Measurements from ENCODE around the gene XKR3. TPM values are rescaled to one million over a fixed set of nuclear protein-coding genes. Genes with fewer than 3 reads are reported as not detected.
"Not testable (repeated sequence)": the region's sequence is repeated elsewhere in the genome, so short reads cannot be mapped to it uniquely, and the experiment has no call there.

XKR3 gene
- total RNA-seq, result not detected in 3 replicates

DNA sequence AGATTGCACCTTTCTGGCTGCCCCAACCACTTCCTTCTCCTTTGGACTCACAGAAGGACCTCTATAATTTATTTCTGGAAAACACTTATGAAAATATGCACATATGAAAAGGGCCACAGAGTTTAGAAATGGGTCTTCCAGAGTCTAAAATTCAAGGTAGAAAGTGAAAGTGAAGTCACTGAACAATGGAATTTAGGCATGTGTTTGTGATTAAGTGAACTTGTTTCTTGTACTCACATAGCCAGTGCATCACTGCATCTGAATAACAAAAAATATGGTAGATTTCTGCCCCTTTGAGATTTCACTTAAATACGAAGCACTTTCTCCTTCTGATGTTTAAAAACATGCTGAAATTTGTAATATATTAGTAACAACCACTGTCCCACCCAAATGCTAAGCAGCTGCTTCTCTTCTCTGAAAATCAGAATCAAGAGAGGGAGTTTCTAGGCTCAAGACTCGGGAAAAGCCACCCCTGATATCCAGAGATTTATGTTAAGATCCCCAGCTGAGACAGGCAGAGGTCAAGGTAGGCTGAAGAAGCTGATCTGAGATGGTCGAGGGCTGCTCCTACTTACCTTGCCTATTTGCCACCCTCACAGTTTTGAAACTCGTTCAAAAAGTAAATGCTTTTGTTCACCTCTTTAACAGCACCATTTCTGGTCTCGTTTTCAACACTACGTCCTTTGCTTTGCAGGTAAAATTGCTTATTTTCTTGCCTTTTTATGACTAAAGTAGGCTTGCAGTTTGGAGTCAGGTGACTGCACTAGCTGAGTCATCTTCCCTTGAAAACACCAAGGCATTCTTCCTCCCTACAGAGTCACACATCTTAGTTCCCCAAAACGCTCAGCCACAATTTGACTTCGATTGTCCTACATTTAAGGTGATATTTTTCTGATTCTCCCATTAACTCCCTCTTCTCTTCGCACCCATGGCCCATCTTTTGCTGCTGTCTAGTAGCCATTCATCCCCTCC lies at the start of gene XKR3:
TSS of gene XKR3 (minus strand) at position 696 of the 972 bp plus-strand sequence. CDS start 17,338 bp downstream, outside the sequence.
- no peak within 1 kb of the TSS for H3K27ac Mint-ChIP-seq
- no peak for DNase-seq (ENCODE audit: low spot score in 2 of 2, unreplicated experiment in 2 of 2)
- H3K27me3 Mint-ChIP-seq (ENCODE audit: low read depth), result no peaks in the 10 kb centered on the region
- no peaks in the 10 kb centered on the region for H3K36me3 Mint-ChIP-seq
- H3K4me3 Mint-ChIP-seq, result no peak within 1 kb of the TSS
- TF ChIP-seq CTCF (IDR thresholded peaks at IDR 0.05; ENCODE audit: unreplicated experiment), result no peak
- H3K9me3 Mint-ChIP-seq, result peaks cover 14% of the 10 kb centered on the region
- H3K4me1 Mint-ChIP-seq, result no peaks in the 10 kb centered on the region

DNA sequence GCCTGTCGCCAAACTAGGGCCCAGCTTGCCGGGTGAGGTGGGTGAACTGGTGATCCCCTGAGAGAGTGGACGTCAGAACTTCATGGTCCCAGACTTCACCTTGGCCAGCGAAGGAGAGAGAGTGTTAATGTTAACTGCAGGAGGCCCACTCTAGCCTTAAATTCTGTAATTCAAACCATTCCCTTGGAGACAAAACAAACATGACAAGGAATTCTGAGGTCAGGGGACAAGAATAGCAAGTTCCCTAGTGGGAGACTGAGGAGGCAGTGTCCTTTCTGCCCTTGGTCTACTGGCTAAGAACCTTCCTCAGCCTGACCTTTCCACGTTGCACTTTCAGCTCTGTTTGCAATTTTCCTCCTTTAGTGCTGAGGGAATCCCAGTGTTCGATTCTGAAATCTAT lies 44.4 kb upstream of the XKR3 start:
- H3K4me3 Mint-ChIP-seq; H3K4me1 Mint-ChIP-seq; DNase-seq (ENCODE audit: low spot score in 2 of 2, unreplicated experiment in 2 of 2); H3K27ac Mint-ChIP-seq; H3K9me3 Mint-ChIP-seq; H3K27me3 Mint-ChIP-seq (ENCODE audit: low read depth); H3K36me3 Mint-ChIP-seq: not testable (repeated sequence)

- no peak for TF ChIP-seq CTCF (IDR thresholded peaks at IDR 0.05; ENCODE audit: unreplicated experiment)
- Mint-ChIP-seq H3K36me3 (no peaks in the 10 kb centered on the region), H3K4me3 (no peak overlapping the region), H3K4me1 (no peaks in the 10 kb centered on the region), H3K27me3 (ENCODE audit: low read depth) (no peaks in the 10 kb centered on the region), H3K9me3 (peaks cover 37% of the 10 kb centered on the region), H3K27ac (no peak overlapping the region)
- DNase-seq (ENCODE audit: low spot score in 2 of 2, unreplicated experiment in 2 of 2), result no peak
These were observed 41.0 kb upstream of the XKR3 start for GRCh38 chr22:16866167-16866566.

DNA sequence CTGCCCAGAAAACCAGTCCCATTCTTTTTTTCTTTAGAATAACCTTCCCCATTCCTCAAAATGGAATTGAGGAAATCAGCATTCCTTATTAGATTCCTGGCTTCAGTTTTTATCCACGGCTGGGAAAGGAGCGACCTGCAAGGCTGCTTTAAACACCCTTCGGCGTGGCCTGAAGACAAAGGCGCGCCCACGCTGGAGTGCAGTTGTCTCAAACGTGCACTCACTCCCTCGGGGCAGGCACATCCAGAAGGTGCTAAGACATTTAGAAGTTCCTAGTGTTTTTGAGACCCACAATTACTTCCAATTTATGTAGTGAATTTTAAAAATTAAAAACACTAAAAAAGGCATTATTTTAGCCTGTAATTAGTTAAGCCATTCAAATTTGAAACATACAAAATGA lies 31.6 kb upstream of the XKR3 start:
- H3K27ac Mint-ChIP-seq; H3K27me3 Mint-ChIP-seq (ENCODE audit: low read depth); H3K4me1 Mint-ChIP-seq; DNase-seq (ENCODE audit: low spot score in 2 of 2, unreplicated experiment in 2 of 2); H3K36me3 Mint-ChIP-seq; H3K4me3 Mint-ChIP-seq: not testable (repeated sequence)
- peaks cover 23% of the 10 kb centered on the region for H3K9me3 Mint-ChIP-seq

DNA sequence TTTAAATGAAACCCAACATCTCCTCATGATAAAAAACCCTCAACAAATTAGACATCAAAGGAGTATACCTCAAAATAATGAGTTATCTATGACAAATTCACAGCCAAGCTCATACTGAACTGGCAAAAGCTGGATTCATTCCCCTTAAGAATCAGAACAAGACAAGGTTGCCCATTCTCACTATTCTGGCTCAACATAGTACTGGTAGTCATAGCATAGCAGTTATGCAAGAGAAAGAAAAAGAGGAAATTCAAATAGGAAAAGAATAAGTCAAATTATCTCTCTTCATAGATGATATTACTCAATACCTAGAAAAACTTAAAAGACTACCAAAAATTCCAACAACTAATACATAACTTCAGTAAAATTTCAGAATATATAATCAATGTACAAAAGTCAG lies 29.4 kb upstream of the XKR3 start:
- DNase-seq (ENCODE audit: low spot score in 2 of 2, unreplicated experiment in 2 of 2), result no peak
- Mint-ChIP-seq H3K4me1 (no peaks in the 10 kb centered on the region), H3K36me3 (no peaks in the 10 kb centered on the region), H3K4me3 (no peak overlapping the region), H3K27ac (no peak overlapping the region), H3K27me3 (ENCODE audit: low read depth) (no peaks in the 10 kb centered on the region), H3K9me3 (peaks cover 22% of the 10 kb centered on the region)
- TF ChIP-seq CTCF (IDR thresholded peaks at IDR 0.05; ENCODE audit: unreplicated experiment), result no peak

DNA sequence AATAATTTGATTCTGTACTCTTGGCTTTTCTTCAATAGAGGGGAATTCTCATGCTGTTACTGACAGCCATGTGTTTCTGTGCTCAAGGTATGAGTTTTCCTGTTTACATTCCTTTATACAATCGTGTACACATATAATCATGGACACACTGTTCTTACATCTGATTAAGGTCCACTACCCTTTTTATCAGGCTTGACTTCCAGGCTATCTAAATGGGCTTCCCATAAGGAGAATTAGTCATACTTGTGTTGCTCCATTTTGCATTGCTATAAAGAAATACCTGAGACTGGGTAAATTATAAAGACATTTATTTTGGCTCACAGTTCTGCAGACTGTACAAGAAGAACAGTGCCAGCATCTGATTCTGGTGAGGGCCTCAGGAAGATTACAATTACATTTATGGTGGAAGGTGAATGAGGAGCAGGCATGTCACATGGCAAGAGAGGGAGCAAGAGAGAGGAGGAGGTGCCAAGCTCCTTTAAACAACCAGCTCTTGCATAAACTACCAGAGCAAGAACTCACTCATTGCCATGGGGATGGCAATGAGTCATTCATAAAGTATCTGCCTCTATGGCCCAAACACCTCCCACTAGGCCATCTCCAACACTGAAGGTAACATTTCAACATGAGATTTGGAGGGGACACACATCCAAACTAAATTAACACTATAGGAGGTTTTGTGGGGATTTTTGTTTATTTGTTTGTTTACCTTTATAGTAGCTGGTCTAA lies 26.2 kb upstream of the XKR3 start:
- H3K27ac Mint-ChIP-seq; DNase-seq (ENCODE audit: low spot score in 2 of 2, unreplicated experiment in 2 of 2); H3K36me3 Mint-ChIP-seq; H3K4me3 Mint-ChIP-seq; H3K4me1 Mint-ChIP-seq; H3K27me3 Mint-ChIP-seq (ENCODE audit: low read depth): not testable (repeated sequence)
- H3K9me3 Mint-ChIP-seq, result peaks cover 37% of the 10 kb centered on the region

DNA sequence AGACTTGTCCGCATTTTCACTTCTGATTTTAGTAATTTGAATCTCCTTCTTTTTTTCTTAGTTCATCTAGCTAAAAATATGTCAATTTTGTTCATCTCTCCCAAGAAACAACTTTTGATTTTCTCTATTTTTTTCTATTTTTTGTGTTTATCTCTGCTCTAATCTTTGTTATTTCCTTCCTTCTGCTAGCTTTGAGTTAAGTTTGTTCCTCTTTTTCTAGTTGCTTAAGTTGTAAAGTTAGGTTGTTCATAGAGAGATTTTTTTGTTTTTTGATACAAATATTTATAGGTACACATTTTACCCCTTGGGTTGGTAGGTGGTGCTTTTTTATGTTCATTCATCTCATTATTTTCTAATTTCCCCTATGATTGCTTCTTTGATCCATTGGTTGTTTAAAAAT lies 22.1 kb upstream of the XKR3 start:
- Mint-ChIP-seq H3K4me3 (no peak overlapping the region), H3K4me1 (no peaks in the 10 kb centered on the region), H3K27me3 (ENCODE audit: low read depth) (no peaks in the 10 kb centered on the region), H3K36me3 (no peaks in the 10 kb centered on the region), H3K27ac (no peak overlapping the region), H3K9me3 (peaks cover 53% of the 10 kb centered on the region)
- no peak for TF ChIP-seq CTCF (IDR thresholded peaks at IDR 0.05; ENCODE audit: unreplicated experiment)
- no peak for DNase-seq (ENCODE audit: low spot score in 2 of 2, unreplicated experiment in 2 of 2)
